Stomach (tissue), 9 donors: ENCODE measurements around the gene SLC16A8. TPM values are rescaled to one million over a fixed set of nuclear protein-coding genes. Genes with fewer than 3 reads are reported as not detected.
"Not testable (repeated sequence)": the region's sequence is repeated elsewhere in the genome, so short reads cannot be mapped to it uniquely, and the experiment has no call there.

Experiments used
- DNase-seq, 2 donors: peaks; one replicate each; pipeline versions ENCODE4 v3.0.0 to v3.0.0-alpha.2; 2013 to 2019
- H3K27ac ChIP-seq, 5 donors: fragments of 200-600 bp in 4 of 5; sonication (generic) in 4 of 5; one replicate each; pipeline ENCODE4 v1.5.1; 2013 to 2019; ENCODE audit warnings: mild to moderate bottlenecking in 1 of 5, moderate library complexity in 1 of 5
- H3K27me3 ChIP-seq, 3 donors: fragments of 200-600 bp; sonication (generic); one replicate each; pipeline ENCODE4 v1.5.1; 2017 to 2019; ENCODE audit warnings: mixed run types in 1 of 3
- H3K36me3 ChIP-seq, 4 donors: fragments of 200-600 bp; sonication (generic); 1 replicate in 3 of 4; 2 replicates in 1 of 4; pipeline ENCODE4 v1.5.1; 2016 to 2019
- H3K4me1 ChIP-seq, 4 donors: fragments of 200-600 bp; sonication (generic); one replicate each; pipeline ENCODE4 v1.5.1; 2016 to 2019
- H3K4me3 ChIP-seq, 4 donors: fragments of 200-600 bp; sonication (generic) in 3 of 4; one replicate each; pipeline ENCODE4 v1.5.1; 2016 to 2019; ENCODE audit warnings: mild to moderate bottlenecking in 1 of 4
- H3K9me3 ChIP-seq, 4 donors: fragments of 200-600 bp; sonication (generic); one replicate each; pipeline ENCODE4 v1.5.1; 2016 to 2019
- CTCF ChIP-seq, 7 experiments: fragments of 450-650 bp in 4 of 7; fragments of 200-600 bp in 3 of 7; sonication (generic) in 3 of 7; IDR thresholded peaks; one replicate each; pipeline ENCODE4 v1.5.1; 2016 to 2019; ENCODE audit warnings: antibody characterized with exemption in 7 of 7, control low read depth in 2 of 7, mild to moderate bottlenecking in 1 of 7
- EP300 ChIP-seq: sonication (generic); formaldehyde crosslinking; IDR thresholded peaks from one replicate; pipeline ENCODE4 v1.6.1; 2017; ENCODE audit warnings: antibody characterized with exemption
- POLR2A ChIP-seq, 4 donors: fragments of 450-650 bp; IDR thresholded peaks; one replicate each; pipeline ENCODE4 v1.6.1; 2016; ENCODE audit warnings: antibody characterized with exemption in 4 of 4, control low read depth in 2 of 4, mild to moderate bottlenecking in 1 of 4, moderate library complexity in 1 of 4
- POLR2AphosphoS5 ChIP-seq, 3 donors: sonication (generic); formaldehyde crosslinking; IDR thresholded peaks; one replicate each; pipeline ENCODE4 v1.6.1; 2016; ENCODE audit warnings: antibody characterized with exemption in 3 of 3
- WGBS, 5 donors: extraction: QIAGEN DNeasy Blood & Tissue Kit in 3 of 5; methylation state at CpG; one replicate each; pipeline versions ENCODE4 v1.1.5 to v1.1.7; 2013 to 2018; 5-methylcytosine and 5-hydroxymethylcytosine counted together
- intact Hi-C: fragments of 100-400 bp; cut with DNase I; formaldehyde crosslinking; loops from one replicate; pipeline ENCODE4 v1.15.1; 2023; ENCODE audit warnings: low total_unique reads
- polyA plus RNA-seq, 3 donors: library from polyadenylated mRNA; stranded (reverse); fragments of 200-250 nt; gene quantifications; one replicate each; pipeline ENCODE4 v1.2.3, GENCODE V29; 2013
- total RNA-seq, 5 donors: library from RNA; depleted of rRNA; stranded (reverse); fragments of >200 nt; gene quantifications; one replicate each; pipeline versions ENCODE4 v1.1.0 to v1.2.3, GENCODE V29; 2014 to 2016
- donor health status: healthy with polysubstance abuse.
- donor health status: Bipolar disorder and iron deficiency.
- donor health status: healthy.

The SLC16A8 gene
- total and polyA plus RNA-seq, 8 donors = 0.48 TPM; not detected in 7

- intact Hi-C loops = no loop called here
- no peak for TF ChIP-seq CTCF (IDR thresholded peaks at IDR 0.05)
- no peak for TF ChIP-seq POLR2A (IDR thresholded peaks at IDR 0.05)
- TF ChIP-seq EP300 = no peak
- TF ChIP-seq POLR2AphosphoS5 (IDR thresholded peaks at IDR 0.05) = no peak
- H3K4me1 ChIP-seq = peaks cover 24 to 29% (median 26%) of the 10 kb centered on the region in 4 donors
- peaks cover 0 to 53% (median 25%) of the 10 kb centered on the region in 3 donors for H3K27me3 ChIP-seq
- WGBS, 5 donors = 0 to 12% (median 8%) methylated on average over 1 to 17 of the region's 17 CpGs
- DNase-seq = no peak
- H3K27ac ChIP-seq = peak overlapping the region in 1 of 5 donors; percentile 15
- peak overlapping the region; percentile 29 to 51 (median 42) for H3K4me3 ChIP-seq
- peaks cover 0 to 20% (median 9%) of the 10 kb centered on the region in 4 donors for H3K36me3 ChIP-seq
- no peaks in the 10 kb centered on the region for H3K9me3 ChIP-seq
Observed at GRCh38 chr22:38081636-38081940, 2.4 kb downstream of the SLC16A8 start.

GRCh38 chr22:38080850-38081635 is 2.9 kb downstream of the SLC16A8 start:
- no peak for TF ChIP-seq POLR2A (IDR thresholded peaks at IDR 0.05)
- no peak for TF ChIP-seq POLR2AphosphoS5 (IDR thresholded peaks at IDR 0.05)
- no peak for TF ChIP-seq CTCF (IDR thresholded peaks at IDR 0.05)
- TF ChIP-seq EP300 = no peak
- intact Hi-C loops = no loop called here
- peaks cover 0 to 53% (median 25%) of the 10 kb centered on the region in 3 donors for H3K27me3 ChIP-seq
- peaks cover 24 to 29% (median 26%) of the 10 kb centered on the region in 4 donors for H3K4me1 ChIP-seq
- peak overlapping the region in 1 of 5 donors; percentile 15 for H3K27ac ChIP-seq
- H3K4me3 ChIP-seq = peak overlapping the region; percentile 29 to 51 (median 42)
- DNase-seq = peak; percentile 39 to 77
- 1 to 6% (median 6%) methylated on average over 11 to 110 of the region's 110 CpGs for WGBS, 5 donors
- no peaks in the 10 kb centered on the region for H3K9me3 ChIP-seq
- peaks cover 0 to 20% (median 11%) of the 10 kb centered on the region in 4 donors for H3K36me3 ChIP-seq

- DNase-seq = no peak
- no peak overlapping the region for H3K27ac ChIP-seq
- no peaks in the 10 kb centered on the region for H3K9me3 ChIP-seq
- TF ChIP-seq CTCF (IDR thresholded peaks at IDR 0.05) = no peak
- no peak for TF ChIP-seq POLR2A (IDR thresholded peaks at IDR 0.05)
- TF ChIP-seq POLR2AphosphoS5 (IDR thresholded peaks at IDR 0.05) = no peak
- TF ChIP-seq EP300 = no peak
- peaks cover 0 to 53% (median 25%) of the 10 kb centered on the region in 3 donors for H3K27me3 ChIP-seq
- H3K4me3 ChIP-seq = peak overlapping the region in 1 of 4 donors; percentile 51
- H3K36me3 ChIP-seq = peaks cover 0 to 20% (median 14%) of the 10 kb centered on the region in 4 donors
- intact Hi-C loops = no loop called here
- WGBS, 5 donors = 65 to 94% (median 75%) methylated on average over 5 to 11 of the region's 11 CpGs
- H3K4me1 ChIP-seq = peaks cover 24 to 29% (median 26%) of the 10 kb centered on the region in 4 donors
Observed at GRCh38 chr22:38080474-38080849, 3.5 kb downstream of the SLC16A8 start.

- peaks cover 0 to 48% (median 25%) of the 10 kb centered on the region in 3 donors for H3K27me3 ChIP-seq
- no peak overlapping the region for H3K4me3 ChIP-seq
- DNase-seq = peak in 1 of 2 donors; percentile 4
- 80 to 87% (median 84%) methylated on average over 7 of the region's 7 CpGs for WGBS, 5 donors
- intact Hi-C loops = no loop called here
- TF ChIP-seq CTCF (IDR thresholded peaks at IDR 0.05) = no peak
- no peak for TF ChIP-seq EP300
- no peak for TF ChIP-seq POLR2A (IDR thresholded peaks at IDR 0.05)
- TF ChIP-seq POLR2AphosphoS5 (IDR thresholded peaks at IDR 0.05) = no peak
- H3K36me3 ChIP-seq = peaks cover 2 to 20% (median 18%) of the 10 kb centered on the region in 4 donors
- H3K27ac ChIP-seq = no peak overlapping the region
- peaks cover 24 to 29% (median 26%) of the 10 kb centered on the region in 4 donors for H3K4me1 ChIP-seq
- no peaks in the 10 kb centered on the region for H3K9me3 ChIP-seq
Observed at GRCh38 chr22:38079804-38080203, 4.2 kb downstream of the SLC16A8 start.

GRCh38 chr22:38079208-38079607 is 4.8 kb downstream of the SLC16A8 start:
- H3K27me3 ChIP-seq = peaks cover 0 to 43% (median 25%) of the 10 kb centered on the region in 3 donors
- intact Hi-C loops, DNase-seq, H3K9me3 ChIP-seq, H3K27ac ChIP-seq, H3K4me3 ChIP-seq: not testable (repeated sequence)
- H3K4me1 ChIP-seq = peaks cover 24 to 29% (median 26%) of the 10 kb centered on the region in 4 donors
- WGBS, 5 donors = 88 to 100% (median 91%) methylated on average over 2 of the region's 2 CpGs
- peaks cover 8 to 23% (median 22%) of the 10 kb centered on the region in 4 donors for H3K36me3 ChIP-seq
